CD4-positive, alpha-beta T cell treated with Interleukin-15 for 4 hours (primary cell): ENCODE data around the gene SGO2.
"Not testable (repeated sequence)": the region's sequence is repeated elsewhere in the genome, so short reads cannot be mapped to it uniquely, and the experiment has no call there.

Experiments used
- DNase-seq: peaks from one replicate; pipeline ENCODE4 v3.0.0-alpha.2; 2020; ENCODE audit warnings: low spot score

Gene SGO2

GRCh38 chr2:200525066-200525465, 941 bp upstream of the SGO2 start:
- DNase-seq = no peak

- no peak for DNase-seq
Observed at GRCh38 chr2:200525551-200525881, 491 bp upstream of the SGO2 start.

- no peak for DNase-seq
Observed at GRCh38 chr2:200528228-200528627, 2.2 kb downstream of the SGO2 start.

- DNase-seq = no peak
Observed at GRCh38 chr2:200533754-200534153, 7.7 kb downstream of the SGO2 start.

- DNase-seq = no peak
Observed at GRCh38 chr2:200534572-200534971, 8.6 kb downstream of the SGO2 start.

- no peak for DNase-seq
Observed at GRCh38 chr2:200538139-200538538, 12.1 kb downstream of the SGO2 start.

GRCh38 chr2:200540793-200541192, 14.8 kb downstream of the SGO2 start:
- no peak for DNase-seq

- not testable (repeated sequence) for DNase-seq
Observed at GRCh38 chr2:200566596-200566995, 40.6 kb downstream of the SGO2 start.

GRCh38 chr2:200567932-200568331, 41.9 kb downstream of the SGO2 start:
- no peak for DNase-seq

- peak; percentile 14 for DNase-seq
Observed at GRCh38 chr2:200575957-200576356, 50.0 kb downstream of the SGO2 start.

GRCh38 chr2:200577027-200577426, 51.0 kb downstream of the SGO2 start:
- DNase-seq = no peak

- DNase-seq = peak; percentile 5
Observed at GRCh38 chr2:200578778-200579177, 52.8 kb downstream of the SGO2 start.

GRCh38 chr2:200584639-200585038, 58.6 kb downstream of the SGO2 start:
- DNase-seq = no peak

GRCh38 chr2:200585340-200585729, 59.3 kb downstream of the SGO2 start:
- no peak for DNase-seq

- peak; percentile 6 for DNase-seq
Observed at GRCh38 chr2:200585730-200586643, 60.0 kb downstream of the SGO2 start, which contains the start of gene AOX1. AOX1 (plus strand) TSS chr2:200586014; CDS start chr2:200586109, 95 bp downstream.

- DNase-seq = no peak
Observed at GRCh38 chr2:200586644-200586975, 60.6 kb downstream of the SGO2 start.

- no peak for DNase-seq
Observed at GRCh38 chr2:200587007-200587616, 61.1 kb downstream of the SGO2 start.

- no peak for DNase-seq
Observed at GRCh38 chr2:200588076-200588678, 62.2 kb downstream of the SGO2 start.

GRCh38 chr2:200590090-200590489, 64.1 kb downstream of the SGO2 start:
- DNase-seq = no peak

GRCh38 chr2:200591308-200591707, 65.3 kb downstream of the SGO2 start:
- DNase-seq = no peak

GRCh38 chr2:200592406-200593075, 66.5 kb downstream of the SGO2 start:
- no peak for DNase-seq

- DNase-seq = no peak
Observed at GRCh38 chr2:200593905-200594304, 67.9 kb downstream of the SGO2 start.

GRCh38 chr2:200595913-200596312, 69.9 kb downstream of the SGO2 start:
- no peak for DNase-seq
